D341Med (cell line): Measurements from ENCODE around the gene DHCR24.

Source experiments
- DNase-seq: peaks from one replicate; pipeline ENCODE4 v3.0.0; 2012; ENCODE audit warnings: low spot score

The DHCR24 gene

GRCh38 chr1:54800899-54801759 lies 85.9 kb downstream of the DHCR24 start, which contains the start of gene TTC22:
TSS of gene TTC22 (minus strand) at chr1:54801323. CDS start at chr1:54801163, 160 bp downstream.
- no peak for DNase-seq

DNA sequence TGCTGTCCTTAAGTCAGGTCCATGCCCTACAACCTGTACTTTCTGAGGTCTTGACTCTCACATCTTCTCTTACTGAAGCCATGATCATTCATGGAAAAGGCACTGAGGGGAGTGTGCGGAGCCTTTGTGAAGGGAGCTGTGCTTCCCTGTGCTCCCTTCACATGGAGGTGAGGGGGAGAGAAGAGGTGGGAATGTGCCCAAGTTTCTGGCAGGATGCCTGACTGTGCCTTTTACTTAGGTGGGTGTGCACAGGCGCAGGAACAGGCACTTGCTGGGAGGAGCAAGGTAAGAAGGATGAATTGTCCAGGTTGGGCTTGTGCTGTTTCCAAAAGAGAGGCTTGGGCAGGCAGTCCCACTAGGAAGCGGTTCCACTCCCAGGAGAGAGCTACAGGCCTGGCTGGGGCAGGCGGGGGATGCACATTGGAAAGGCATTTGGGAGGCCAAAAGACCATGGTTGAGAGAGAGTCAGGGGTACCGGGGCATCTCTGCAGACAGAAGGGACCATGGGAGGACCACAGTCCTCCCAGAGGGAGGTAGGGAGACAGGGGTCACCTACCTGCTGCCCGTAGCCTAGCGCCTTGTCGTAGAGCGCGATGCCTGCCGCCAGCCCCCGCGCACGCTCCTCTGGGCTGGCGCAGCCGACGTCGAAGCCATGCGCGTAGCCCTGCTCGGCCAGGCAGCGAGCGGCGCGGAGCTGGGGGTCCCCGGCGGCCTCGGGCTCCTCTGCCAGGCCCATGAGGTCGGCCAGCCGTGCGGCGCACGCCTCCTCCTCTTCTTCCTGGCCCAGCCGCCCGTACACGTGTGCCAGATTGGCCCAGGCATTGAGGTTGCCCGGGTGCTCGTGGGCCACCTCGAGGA lies 86.7 kb downstream of the DHCR24 start:
- DNase-seq = no peak
